Stimulated activated naive CD4-positive, alpha-beta T cell (primary cell): ENCODE data around the gene ZNF829.

Experiments
- DNase-seq, 6 experiments: peaks; one replicate each; lab custom pipeline; 2025; lab: John Stamatoyannopoulos, UW

The ZNF829 gene

GRCh38 chr19:36915992-36916830 lies at the start of gene ZNF829, which contains the start of gene ZNF568:
Gene ZNF829 (minus strand): TSS chr19:36916291. CDS start chr19:36915167, 1,124 bp downstream.
Gene ZNF568 (plus strand): TSS chr19:36916332. CDS start chr19:36922771, 6,439 bp downstream.
- DNase-seq = peak; percentile 86 to 93 (median 92)

GRCh38 chr19:36963280-36963679 lies 47.2 kb upstream of the ZNF829 start:
- no peak for DNase-seq

GRCh38 chr19:36962346-36962745 lies 46.3 kb upstream of the ZNF829 start:
- DNase-seq = no peak

- no peak for DNase-seq
Observed at GRCh38 chr19:36950335-36951119, 34.4 kb upstream of the ZNF829 start.

- no peak for DNase-seq
Observed at GRCh38 chr19:36939153-36939552, 23.1 kb upstream of the ZNF829 start.

- no peak for DNase-seq
Observed at GRCh38 chr19:36931684-36932083, 15.6 kb upstream of the ZNF829 start.

- DNase-seq = no peak
Observed at GRCh38 chr19:36918090-36918489, 2.0 kb upstream of the ZNF829 start.

GRCh38 chr19:36916991-36917390 lies 900 bp upstream of the ZNF829 start:
- DNase-seq = no peak

- no peak for DNase-seq
Observed at GRCh38 chr19:36898422-36898821, 17.7 kb downstream of the ZNF829 start.

GRCh38 chr19:36894849-36895383 lies 21.2 kb downstream of the ZNF829 start:
- no peak for DNase-seq

- DNase-seq = no peak
Observed at GRCh38 chr19:36891768-36892357, 24.2 kb downstream of the ZNF829 start.

- DNase-seq = no peak
Observed at GRCh38 chr19:36876993-36877938, 38.8 kb downstream of the ZNF829 start.

GRCh38 chr19:36851898-36852297 lies 64.2 kb downstream of the ZNF829 start:
- DNase-seq = no peak

- DNase-seq = peak; percentile 76 to 93 (median 83)
Observed at GRCh38 chr19:36850559-36851442, 65.3 kb downstream of the ZNF829 start, which contains the start of gene ZNF345. Gene ZNF345 (plus strand): TSS chr19:36850876. CDS start chr19:36876831, 25,955 bp downstream.

GRCh38 chr19:36849701-36850558 lies 66.2 kb downstream of the ZNF829 start:
- peak; percentile 74 to 93 (median 84) for DNase-seq

- DNase-seq = no peak
Observed at GRCh38 chr19:36847968-36848367, 68.1 kb downstream of the ZNF829 start.

GRCh38 chr19:36838784-36839324 lies 77.2 kb downstream of the ZNF829 start:
- DNase-seq = no peak
